Muscle of arm (tissue), 12 donors: ENCODE data around the gene TMPRSS2. TPM values are rescaled to one million over a fixed set of nuclear protein-coding genes. Genes with fewer than 3 reads are reported as not detected.
"Not testable (repeated sequence)": the region's sequence is repeated elsewhere in the genome, so short reads cannot be mapped to it uniquely, and the experiment has no call there.

Experiments used
- DNase-seq: peaks from one replicate; pipeline ENCODE4 v3.0.0-alpha.2; 2013
- polyA plus RNA-seq, 12 donors: library from polyadenylated mRNA; unstranded; fragments of 120-200 nt; gene quantifications; one replicate each; pipeline ENCODE4 v1.2.1, GENCODE V29; 2013; ENCODE audit not compliant: insufficient read length in 12 of 12

TMPRSS2 gene
- polyA plus RNA-seq, 12 donors, result 0.13 to 10.8 (median 0.57) TPM; not detected in 5

DNA sequence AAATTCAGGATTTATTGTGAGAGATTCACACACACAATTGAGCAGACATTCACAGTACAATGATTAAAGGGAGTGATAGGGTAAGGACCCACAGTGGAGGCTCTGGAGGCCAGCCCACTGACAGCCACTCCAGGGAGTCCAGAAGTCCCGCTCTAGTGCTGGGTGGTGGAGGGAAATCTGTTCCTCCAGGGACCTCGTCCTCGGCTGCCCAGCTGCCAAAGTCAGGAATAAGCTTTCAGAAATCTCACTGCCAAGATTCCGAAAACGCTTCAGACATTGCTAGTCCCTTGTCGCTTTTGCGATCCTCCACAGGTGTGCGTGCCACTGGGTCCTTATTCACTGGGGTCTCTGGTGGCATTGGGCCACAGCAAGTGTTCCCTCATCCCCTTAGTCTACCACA lies 79.6 kb downstream of the TMPRSS2 start:
- DNase-seq, result no peak

DNA sequence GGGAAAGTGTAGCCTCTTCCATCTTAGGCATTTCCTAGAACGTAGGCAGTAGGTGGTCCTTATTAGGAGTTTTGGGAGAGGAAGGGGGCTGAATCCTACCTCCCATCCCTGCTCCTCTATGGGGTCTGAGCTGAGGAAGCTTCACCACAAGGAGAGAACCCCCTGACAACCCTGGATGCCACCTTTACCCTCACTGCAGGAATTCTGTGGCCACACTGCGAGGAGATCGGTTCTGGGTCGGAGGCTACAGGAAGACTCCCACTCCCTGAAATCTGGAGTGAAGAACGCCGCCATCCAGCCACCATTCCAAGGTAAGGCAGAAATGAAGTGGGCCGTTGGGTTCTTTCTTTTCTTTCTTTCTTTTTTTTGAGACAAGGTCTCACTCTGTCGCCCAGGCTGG lies 80.4 kb downstream of the TMPRSS2 start:
- no peak for DNase-seq

DNA sequence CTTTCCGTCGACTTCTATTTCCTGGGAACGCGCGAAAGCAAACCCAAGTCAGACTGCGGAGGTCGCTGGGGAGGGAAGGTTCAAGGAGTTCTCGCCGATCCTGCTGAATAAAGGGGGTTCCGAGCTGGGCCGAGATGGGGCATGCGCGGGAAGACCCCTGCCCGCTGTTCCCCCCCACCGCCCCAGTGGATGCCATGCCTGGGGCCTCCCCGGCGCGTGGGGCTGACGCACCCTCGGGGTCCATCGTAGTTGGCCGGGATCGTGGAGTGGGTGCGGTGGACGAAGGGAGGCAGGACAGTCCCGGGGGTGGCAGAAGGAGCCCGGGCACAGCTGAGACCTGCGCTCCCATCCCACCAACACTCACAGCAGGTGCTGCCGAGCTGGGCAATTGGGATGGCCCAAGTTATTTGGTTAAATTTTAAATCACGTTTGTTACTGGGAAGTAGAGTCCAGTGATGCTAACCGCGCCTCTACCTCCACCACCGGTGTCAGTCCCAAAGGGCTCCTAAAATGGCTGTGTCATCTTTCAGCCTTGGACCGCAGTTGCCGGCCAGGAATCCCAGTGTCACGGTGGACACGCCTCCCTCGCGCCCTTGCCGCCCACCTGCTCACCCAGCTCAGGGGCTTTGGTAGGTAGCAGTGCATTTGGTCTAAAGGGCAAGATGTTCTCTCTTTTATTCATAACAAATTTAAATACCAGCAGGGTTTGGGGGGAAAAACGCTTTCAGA lies 81.1 kb downstream of the TMPRSS2 start:
- peak; percentile 21 for DNase-seq

DNA sequence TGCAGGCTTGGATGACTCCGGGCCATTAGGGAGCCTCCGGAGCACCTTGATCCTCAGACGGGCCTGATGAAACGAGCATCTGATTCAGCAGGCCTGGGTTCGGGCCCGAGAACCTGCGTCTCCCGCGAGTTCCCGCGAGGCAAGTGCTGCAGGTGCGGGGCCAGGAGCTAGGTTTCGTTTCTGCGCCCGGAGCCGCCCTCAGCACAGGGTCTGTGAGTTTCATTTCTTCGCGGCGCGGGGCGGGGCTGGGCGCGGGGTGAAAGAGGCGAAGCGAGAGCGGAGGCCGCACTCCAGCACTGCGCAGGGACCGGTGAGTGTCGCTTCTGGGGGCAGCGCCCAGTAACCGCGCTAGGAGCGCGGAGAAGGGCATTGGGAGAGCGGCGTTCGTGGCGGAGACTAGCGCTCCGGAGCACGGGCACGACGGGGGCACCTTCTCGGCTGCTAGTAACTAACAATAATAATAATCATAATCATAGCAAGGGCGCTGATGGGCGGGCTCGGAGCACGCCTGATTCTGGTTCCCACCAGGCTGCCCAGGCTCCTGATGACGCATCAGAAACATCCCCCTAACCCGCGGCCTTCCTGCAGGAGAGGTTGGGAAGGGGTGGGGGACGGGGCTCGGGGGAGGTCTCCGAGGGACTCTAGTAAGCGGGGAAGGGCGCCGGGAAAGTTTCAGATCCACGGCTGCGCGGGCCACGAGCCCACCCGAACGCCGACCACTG lies 81.8 kb downstream of the TMPRSS2 start, which contains the start of gene MX1:
Gene MX1 (plus strand): TSS at position 286 of the 722 bp plus-strand sequence. CDS start 5,832 bp downstream, outside the sequence.
- peak; percentile 61 for DNase-seq

DNA sequence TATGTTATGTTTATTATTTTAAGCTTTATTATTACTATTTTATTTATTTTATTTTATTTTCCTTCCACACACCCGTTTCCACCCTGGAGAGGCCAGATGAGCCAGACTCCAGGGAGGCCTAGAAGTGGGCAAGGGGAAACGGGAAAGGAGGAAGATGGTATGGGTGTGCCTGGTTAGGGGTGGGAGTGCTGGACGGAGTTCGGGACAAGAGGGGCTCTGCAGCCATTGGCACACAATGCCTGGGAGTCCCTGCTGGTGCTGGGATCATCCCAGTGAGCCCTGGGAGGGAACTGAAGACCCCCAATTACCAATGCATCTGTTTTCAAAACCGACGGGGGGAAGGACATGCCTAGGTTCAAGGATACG lies 82.4 kb downstream of the TMPRSS2 start:
- DNase-seq, result no peak

DNA sequence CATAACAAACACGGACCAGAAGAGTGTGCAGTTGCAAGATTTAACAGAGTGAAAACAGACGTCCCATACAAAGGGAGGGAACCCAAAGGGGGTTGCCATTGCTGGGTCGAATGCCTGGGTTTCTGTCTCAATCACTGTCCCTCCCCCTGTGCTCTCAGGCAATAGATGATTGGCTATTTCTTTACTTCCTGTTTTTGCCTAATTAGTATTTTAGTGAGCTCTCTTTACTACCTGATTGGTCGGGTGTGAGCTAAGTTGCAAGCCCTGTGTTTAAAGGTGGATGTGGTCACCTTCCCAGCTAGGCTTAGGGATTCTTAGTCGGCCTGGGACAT lies 84.7 kb downstream of the TMPRSS2 start:
- not testable (repeated sequence) for DNase-seq

DNA sequence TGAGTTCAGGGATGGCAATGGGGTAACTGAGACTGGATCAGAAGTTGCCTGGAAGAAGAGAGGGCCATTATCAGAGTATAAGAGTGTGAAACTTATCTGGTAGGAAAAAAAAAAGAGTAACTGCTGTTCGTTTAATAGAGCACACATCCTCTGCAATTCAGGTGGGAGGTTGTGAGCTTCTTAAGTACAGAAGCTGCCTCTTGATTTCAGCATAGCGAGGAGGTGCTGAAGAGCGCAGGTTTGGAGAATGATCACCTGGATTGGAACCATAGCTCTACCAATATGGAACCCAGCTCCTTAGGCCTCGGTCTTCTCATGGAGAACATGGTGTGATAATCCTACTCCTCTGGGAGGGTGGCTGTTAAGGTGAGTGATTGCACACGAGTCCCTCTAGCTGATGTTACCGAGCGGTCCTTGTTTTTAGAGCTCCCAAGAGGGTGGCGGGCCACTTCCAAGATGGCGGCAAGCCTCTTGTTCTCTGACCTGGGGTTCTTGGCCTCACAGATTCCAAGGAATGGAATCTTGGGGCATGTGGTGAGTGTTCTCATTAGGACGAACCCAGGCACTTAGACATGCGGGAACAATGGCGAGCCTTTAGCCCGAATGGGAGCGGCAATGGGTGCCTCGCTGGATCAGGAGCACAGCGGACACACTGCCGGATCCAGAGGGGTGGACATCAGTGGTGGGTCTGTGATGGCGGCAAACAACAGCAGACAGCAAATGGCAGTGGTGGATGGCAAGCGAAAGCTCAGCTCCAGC lies 85.2 kb downstream of the TMPRSS2 start:
- DNase-seq, result no peak

DNA sequence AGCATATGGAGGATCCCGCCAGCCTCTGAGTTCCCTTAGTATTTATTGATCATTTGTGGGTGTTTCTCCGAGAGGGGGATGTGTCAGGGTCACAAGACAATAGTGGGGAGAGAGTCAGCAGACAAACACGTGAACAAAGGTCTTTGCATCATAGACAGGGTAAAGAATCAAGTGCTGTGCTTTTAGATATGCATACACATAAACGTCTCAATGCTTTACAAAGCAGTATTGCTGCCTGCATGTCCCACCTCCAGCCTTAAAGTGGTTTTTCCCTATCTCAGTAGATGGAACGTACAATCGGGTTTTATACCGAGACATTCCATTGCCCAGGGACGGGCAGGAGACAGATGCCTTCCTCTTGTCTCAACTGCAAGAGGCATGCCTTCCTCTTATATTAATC lies 87.0 kb downstream of the TMPRSS2 start:
- not testable (repeated sequence) for DNase-seq

DNA sequence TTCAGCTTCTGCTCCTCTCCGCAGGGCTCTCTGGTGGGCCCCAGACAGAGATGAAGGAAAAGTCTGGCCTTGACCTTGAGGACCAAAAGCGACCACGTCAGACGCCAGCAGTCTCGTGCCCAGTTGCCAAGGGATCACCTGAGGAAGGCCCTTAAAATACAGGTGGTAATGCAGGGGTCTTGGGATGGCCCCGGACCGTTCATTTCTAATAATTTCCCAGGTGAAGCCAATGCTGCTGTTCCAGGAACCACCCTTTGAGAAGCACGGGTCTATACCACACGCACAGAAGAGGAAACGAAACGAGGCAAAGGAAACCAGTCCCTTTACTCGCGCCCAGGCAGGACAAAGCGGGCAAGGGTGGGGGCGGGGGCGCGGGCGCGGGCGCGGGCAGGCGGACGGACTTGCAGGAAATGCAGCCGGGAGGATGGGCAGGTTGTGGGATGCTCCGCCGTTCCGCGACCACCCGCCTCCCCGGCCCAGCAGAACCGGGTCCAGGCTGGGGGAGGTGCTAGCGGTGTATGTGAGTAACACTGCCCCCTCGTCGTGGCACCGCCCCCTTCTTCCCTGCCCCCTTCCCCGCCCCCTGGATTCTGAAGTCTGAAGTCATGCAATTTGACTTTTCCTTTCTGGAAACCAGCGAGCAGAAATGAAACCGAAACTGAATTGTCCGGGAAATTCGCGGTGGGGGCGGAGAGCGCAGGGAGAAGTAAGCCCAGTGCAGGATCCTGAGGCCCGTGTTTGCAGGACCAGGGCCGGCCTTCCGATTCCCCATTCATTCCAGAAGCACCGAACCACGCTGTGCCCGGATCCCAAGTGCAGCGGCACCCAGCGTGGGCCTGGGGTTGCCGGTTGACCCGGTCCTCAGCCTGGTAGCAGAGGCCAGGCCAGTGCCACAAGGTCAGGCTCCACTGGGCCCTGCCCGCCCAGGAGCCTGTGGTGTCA lies 87.8 kb downstream of the TMPRSS2 start:
- peak; percentile 93 for DNase-seq

DNA sequence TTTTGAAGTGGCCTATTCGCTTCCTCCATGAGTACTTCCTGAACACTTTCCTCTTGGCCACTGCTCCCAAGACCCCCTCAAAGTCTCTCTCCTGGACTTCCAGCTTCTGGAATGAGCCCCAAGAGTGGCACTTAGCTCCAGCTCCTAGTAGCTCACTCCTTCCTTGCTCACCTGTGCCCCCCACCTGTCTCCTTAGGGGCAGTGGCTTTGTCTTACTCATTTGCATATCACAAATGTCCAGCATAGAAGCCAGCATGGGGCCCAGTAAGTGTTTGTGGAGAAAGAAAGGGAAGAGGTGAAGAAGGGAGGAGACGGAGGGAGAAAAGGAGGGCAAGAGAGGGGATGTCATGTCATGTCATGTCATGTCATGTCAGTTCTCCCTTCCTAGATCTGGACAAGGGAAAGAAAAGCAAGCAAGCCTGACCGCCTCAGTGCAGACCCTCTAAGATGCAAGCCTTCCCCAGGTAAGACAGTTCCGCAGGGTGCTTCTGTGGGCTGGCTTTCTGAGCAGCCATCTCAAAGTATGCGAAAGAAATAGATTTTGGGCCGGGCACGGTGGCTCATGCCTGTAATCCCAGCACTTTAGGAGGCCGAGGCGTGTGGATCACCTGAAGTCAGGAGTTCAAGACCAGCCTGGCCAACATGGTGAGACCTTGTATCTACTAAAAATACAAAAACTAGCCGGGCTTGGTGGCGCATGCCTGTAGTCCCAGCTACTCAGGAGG lies 88.8 kb downstream of the TMPRSS2 start:
- DNase-seq, result no peak

DNA sequence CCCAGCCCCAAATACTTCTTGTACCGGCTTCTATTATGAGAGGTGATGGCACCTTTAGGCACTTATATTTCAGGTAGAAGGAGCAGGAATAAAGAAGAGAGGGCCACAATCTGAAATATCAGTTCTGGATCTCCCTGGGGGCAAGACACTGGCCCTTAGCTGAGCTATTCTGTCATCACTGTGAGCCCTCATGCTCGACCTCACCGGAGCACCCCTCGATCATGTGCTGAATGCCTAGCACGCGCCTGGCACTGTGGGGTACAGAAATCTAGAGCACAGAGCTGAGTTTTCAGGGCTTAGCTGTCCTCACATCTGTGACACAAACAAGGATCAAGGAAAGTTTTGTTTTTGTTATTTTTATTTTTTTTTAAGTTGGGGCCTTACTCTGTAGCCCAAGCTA lies 89.6 kb downstream of the TMPRSS2 start:
- DNase-seq, result no peak

DNA sequence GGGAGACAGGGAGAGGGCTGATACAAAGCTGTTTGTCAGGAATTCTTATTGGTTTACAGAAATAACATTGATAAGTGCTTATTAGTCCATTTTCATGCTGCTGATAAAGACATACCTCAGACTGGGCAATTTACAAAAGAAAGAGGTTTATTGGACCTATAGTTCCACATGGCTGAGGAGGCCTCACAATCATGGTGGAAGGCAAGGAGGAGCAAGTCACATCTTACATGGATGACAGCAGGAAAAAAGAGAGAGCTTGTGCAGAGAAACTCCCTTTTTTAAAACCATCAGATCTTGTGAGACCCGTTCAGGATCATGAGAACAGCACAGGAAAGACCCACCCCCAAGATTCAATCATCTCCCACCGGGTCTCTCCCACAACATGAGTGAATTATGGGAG lies 90.5 kb downstream of the TMPRSS2 start:
- not testable (repeated sequence) for DNase-seq

Other genes starting within 250 kb of the TMPRSS2 start
- gene FAM3B, start 191.4 kb downstream of the TMPRSS2 start, polyA plus RNA-seq, result under 1 TPM in 10 of 12 donors, not detected in 2; 0.12 to 0.81 (median 0.41) TPM
- 1 to 10 TPM in 9 of 12 donors, under 1 TPM in 1, not detected in 2; 0.76 to 3.5 (median 1.6) TPM for gene MX2, start 146.1 kb downstream of the TMPRSS2 start, polyA plus RNA-seq
- 1 to 10 TPM in 10 of 12 donors, not detected in 2; 2.3 to 7.3 (median 3.7) TPM for gene MX1, start 81.9 kb downstream of the TMPRSS2 start, polyA plus RNA-seq